ENCODE results near the gene NAA35.

- TF ChIP-seq REST (IDR thresholded peaks at IDR 0.05; ENCODE audit: insufficient replicate concordance, low read depth) (no peak), CTCF (IDR thresholded peaks at IDR 0.05; ENCODE audit: insufficient read depth, low read length) (no peak), POLR2AphosphoS5 (IDR thresholded peaks at IDR 0.05; ENCODE audit: low read depth) (no peak)
Measured at GRCh38 chr9:86022687-86023266, 81.8 kb downstream of the NAA35 start.

Data from HL-60 (cell line).